Measurements from ENCODE around the gene TBL1X.

TBL1X gene

DNA sequence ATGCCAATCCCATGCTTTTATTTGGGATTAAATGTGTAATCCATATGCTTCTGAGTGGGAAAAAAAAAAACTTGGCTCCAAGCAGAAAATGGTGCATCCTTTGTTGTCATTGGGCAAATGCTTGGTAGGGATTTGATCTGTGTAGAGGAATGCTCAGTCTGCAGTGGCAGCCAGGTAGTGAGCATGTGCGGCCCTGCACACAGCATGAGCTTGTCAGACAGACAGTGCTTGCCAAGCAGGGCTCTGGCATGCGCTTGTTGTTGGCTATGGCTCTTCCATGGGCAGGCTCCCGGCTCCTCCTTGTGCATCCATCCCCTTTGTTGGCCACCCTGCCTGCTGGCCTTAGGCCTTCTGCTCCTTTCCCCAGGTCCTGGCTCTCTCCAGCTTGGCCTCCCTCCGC is 170.5 kb downstream of the TBL1X start:
- Histone ChIP-seq H3K36me3 (replicated peaks; ENCODE audit: low read depth, low read length) (no peaks in the 10 kb centered on the region), H2AFZ (ENCODE audit: low read depth, low read length) (no peak overlapping the region), H4K20me1 (ENCODE audit: insufficient read depth, low read length) (no peaks in the 10 kb centered on the region), H3K27me3 (ENCODE audit: low read depth, low read length) (no peaks in the 10 kb centered on the region), H3K4me1 (ENCODE audit: low read length) (peaks cover 11% of the 10 kb centered on the region), H3K27ac (ENCODE audit: low read length) (no peak overlapping the region), H3K9me3 (ENCODE audit: insufficient read depth, low read length) (no peaks in the 10 kb centered on the region), H3K9ac (ENCODE audit: low read length) (no peak overlapping the region), H3K79me2 (ENCODE audit: low read length) (no peaks in the 10 kb centered on the region), H3K4me2 (ENCODE audit: low read length) (no peak overlapping the region), H3K4me3 (ENCODE audit: low read length) (no peak overlapping the region)
- TF ChIP-seq, protein P1, sequence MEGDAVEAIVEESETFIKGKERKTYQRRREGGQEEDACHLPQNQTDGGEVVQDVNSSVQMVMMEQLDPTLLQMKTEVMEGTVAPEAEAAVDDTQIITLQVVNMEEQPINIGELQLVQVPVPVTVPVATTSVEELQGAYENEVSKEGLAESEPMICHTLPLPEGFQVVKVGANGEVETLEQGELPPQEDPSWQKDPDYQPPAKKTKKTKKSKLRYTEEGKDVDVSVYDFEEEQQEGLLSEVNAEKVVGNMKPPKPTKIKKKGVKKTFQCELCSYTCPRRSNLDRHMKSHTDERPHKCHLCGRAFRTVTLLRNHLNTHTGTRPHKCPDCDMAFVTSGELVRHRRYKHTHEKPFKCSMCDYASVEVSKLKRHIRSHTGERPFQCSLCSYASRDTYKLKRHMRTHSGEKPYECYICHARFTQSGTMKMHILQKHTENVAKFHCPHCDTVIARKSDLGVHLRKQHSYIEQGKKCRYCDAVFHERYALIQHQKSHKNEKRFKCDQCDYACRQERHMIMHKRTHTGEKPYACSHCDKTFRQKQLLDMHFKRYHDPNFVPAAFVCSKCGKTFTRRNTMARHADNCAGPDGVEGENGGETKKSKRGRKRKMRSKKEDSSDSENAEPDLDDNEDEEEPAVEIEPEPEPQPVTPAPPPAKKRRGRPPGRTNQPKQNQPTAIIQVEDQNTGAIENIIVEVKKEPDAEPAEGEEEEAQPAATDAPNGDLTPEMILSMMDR (IDR thresholded peaks at IDR 0.05; ENCODE audit: low read depth, low read length) = no peak
- TF ChIP-seq EZH2phosphoT487 (IDR thresholded peaks at IDR 0.05; ENCODE audit: low read depth) = no peak

DNA sequence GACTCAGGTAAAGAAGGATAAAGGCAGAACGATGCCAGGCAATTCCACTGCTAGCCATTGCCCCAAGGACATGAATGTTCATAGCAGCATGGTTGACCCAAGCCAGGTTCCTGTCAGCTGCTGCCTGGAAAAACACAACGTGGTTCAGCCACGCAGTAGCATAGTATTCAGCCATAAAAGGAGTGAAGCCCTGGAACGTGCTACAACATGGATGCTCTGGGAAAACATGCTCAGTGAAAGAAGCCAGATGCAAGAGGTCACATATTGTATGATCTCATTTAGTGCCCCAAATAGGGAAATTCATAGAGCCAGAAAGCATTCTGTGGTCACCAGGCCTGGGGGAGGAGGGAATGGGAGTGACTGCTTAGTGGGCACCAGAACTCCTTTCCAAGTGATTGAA is 170.9 kb downstream of the TBL1X start:
- Histone ChIP-seq H3K9ac (ENCODE audit: low read length) (no peak overlapping the region), H3K9me3 (ENCODE audit: insufficient read depth, low read length) (no peaks in the 10 kb centered on the region), H3K79me2 (ENCODE audit: low read length) (no peaks in the 10 kb centered on the region), H3K36me3 (replicated peaks; ENCODE audit: low read depth, low read length) (no peaks in the 10 kb centered on the region), H3K4me3 (ENCODE audit: low read length) (no peak overlapping the region), H2AFZ (ENCODE audit: low read depth, low read length) (no peak overlapping the region), H3K4me1 (ENCODE audit: low read length) (peaks cover 11% of the 10 kb centered on the region), H3K27me3 (ENCODE audit: low read depth, low read length) (no peaks in the 10 kb centered on the region), H3K4me2 (ENCODE audit: low read length) (no peak overlapping the region), H4K20me1 (ENCODE audit: insufficient read depth, low read length) (no peaks in the 10 kb centered on the region), H3K27ac (ENCODE audit: low read length) (no peak overlapping the region)
- TF ChIP-seq, protein P1 (IDR thresholded peaks at IDR 0.05; ENCODE audit: low read depth, low read length) = no peak
- no peak for TF ChIP-seq EZH2phosphoT487 (IDR thresholded peaks at IDR 0.05; ENCODE audit: low read depth)

DNA sequence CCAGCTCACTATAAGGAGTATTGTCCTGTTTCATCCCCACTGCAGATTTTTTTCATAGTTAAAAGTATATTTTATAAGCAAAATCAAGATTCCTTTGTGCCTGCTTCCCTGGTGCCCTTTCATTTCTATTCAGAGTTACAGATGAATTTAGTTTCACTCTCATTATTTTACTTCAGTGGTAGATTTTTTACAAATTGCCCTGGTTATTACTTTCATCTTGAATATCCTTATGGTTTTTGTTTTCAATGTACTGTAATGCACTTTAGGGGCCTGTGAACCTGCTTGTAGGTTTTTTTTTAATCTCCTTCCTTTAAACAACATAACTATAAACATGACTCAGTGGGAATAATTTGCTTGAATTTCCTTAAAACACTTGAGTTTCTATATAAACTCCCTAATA is 174.0 kb downstream of the TBL1X start:
- TF ChIP-seq EZH2phosphoT487 (IDR thresholded peaks at IDR 0.05; ENCODE audit: low read depth) = no peak
- TF ChIP-seq, protein P1 (IDR thresholded peaks at IDR 0.05; ENCODE audit: low read depth, low read length) = no peak
- Histone ChIP-seq H3K4me3 (ENCODE audit: low read length) (no peak overlapping the region), H2AFZ (ENCODE audit: low read depth, low read length) (no peak overlapping the region), H4K20me1 (ENCODE audit: insufficient read depth, low read length) (no peaks in the 10 kb centered on the region), H3K4me1 (ENCODE audit: low read length) (peaks cover 14% of the 10 kb centered on the region), H3K9me3 (ENCODE audit: insufficient read depth, low read length) (no peaks in the 10 kb centered on the region), H3K27ac (ENCODE audit: low read length) (no peak overlapping the region), H3K27me3 (ENCODE audit: low read depth, low read length) (no peaks in the 10 kb centered on the region), H3K79me2 (ENCODE audit: low read length) (no peaks in the 10 kb centered on the region), H3K9ac (ENCODE audit: low read length) (no peak overlapping the region), H3K4me2 (ENCODE audit: low read length) (peak overlapping the region; percentile 11; the same call in 1 of the 2 replicates), H3K36me3 (replicated peaks; ENCODE audit: low read depth, low read length) (no peaks in the 10 kb centered on the region)

DNA sequence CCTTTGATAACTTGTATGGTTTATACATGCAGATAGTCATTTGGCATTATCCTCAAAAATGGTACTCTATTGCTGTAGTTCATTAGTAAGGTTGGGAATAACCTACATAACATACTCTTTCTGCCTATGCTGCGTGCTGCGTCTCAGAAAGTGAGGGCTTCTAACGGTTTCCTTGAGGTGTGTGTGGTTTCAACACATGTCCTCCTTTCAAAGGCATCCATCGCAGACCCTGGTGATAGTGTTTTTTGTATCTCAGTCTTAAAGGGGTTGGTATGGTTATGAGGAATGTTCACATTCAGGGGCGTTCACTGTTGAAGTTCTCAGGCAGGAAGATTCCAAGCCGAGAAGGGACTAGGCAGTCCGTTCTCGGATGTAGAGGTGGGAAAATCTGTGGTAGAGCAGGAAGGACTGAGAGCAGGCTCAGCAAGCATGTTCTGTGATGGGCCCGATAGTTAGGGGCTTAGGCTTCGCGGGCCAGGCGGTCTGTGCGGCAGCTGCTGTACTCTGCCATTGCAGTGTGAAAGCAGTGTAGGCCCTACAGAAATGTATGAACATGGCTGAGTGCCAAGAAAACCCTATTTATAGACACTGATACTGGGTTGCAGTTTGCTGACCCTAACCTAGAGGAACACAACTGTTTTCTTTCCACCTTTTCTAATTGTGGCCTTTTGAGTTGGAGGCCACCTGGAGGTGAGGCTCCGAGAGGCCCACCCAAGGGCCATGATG is 177.6 kb downstream of the TBL1X start:
- H4K20me1 ChIP-seq (ENCODE audit: insufficient read depth, low read length) = no peaks in the 10 kb centered on the region
- TF ChIP-seq EZH2phosphoT487 (IDR thresholded peaks at IDR 0.05; ENCODE audit: low read depth) = no peak
- TF ChIP-seq, protein P1 (IDR thresholded peaks at IDR 0.05; ENCODE audit: low read depth, low read length) = no peak
- H3K36me3 ChIP-seq (replicated peaks; ENCODE audit: low read depth, low read length) = no peaks in the 10 kb centered on the region
- peaks cover 26% of the 10 kb centered on the region for H3K4me1 ChIP-seq (ENCODE audit: low read length)
- no peak overlapping the region for H3K9ac ChIP-seq (ENCODE audit: low read length)
- H3K27ac ChIP-seq (ENCODE audit: low read length) = no peak overlapping the region
- H3K4me2 ChIP-seq (ENCODE audit: low read length) = no peak overlapping the region
- no peaks in the 10 kb centered on the region for H3K27me3 ChIP-seq (ENCODE audit: low read depth, low read length)
- no peak overlapping the region for H2AFZ ChIP-seq (ENCODE audit: low read depth, low read length)
- no peak overlapping the region for H3K4me3 ChIP-seq (ENCODE audit: low read length)
- no peaks in the 10 kb centered on the region for H3K79me2 ChIP-seq (ENCODE audit: low read length)
- no peaks in the 10 kb centered on the region for H3K9me3 ChIP-seq (ENCODE audit: insufficient read depth, low read length)
